GM10248 (cell line): ENCODE results near the gene HFE.

ENCODE experiments used
- CTCF ChIA-PET: fragments of 300-600 bp; sonication (Branson Sonifier 250); formaldehyde crosslinking; extraction: SDS; loops from one replicate; lab custom pipeline; 2021; ENCODE audit warnings: antibody characterized with exemption; lab: Yijun Ruan, JAX
- POLR2A ChIA-PET: fragments of 350-650 bp; sonication (Branson Sonifier 250); formaldehyde crosslinking; extraction: SDS; loops from one replicate; lab custom pipeline; 2020; ENCODE audit warnings: antibody characterized with exemption; lab: Yijun Ruan, JAX
- DNase-seq: peaks from one replicate; pipeline ENCODE4 v3.0.0; 2012; ENCODE audit errors: extremely low spot score
- CTCF ChIP-seq: IDR thresholded peaks from 2 replicates; pipeline ENCODE4 v1.5.1; 2012; ENCODE audit warnings: mild to moderate bottlenecking, low read depth; ENCODE audit errors: extremely low read depth, missing control alignments, control extremely low read depth

HFE gene

GRCh38 chr6:26130581-26131249 is 43.5 kb downstream of the HFE start:
- DNase-seq, result no peak
- ChIA-PET POLR2A (interaction anchor here (0.6 to 2.9 kb wide), 2 partner anchors 26 to 86 kb away, joined by 3 to 11 read pairs; a partner anchor contains a TSS), CTCF (interaction anchor here (0.6 to 1.1 kb wide), 5 partner anchors 11 to 115 kb away, joined by 3 to 4 read pairs (median 3); no protein-coding TSS in a partner anchor)
- no peak for TF ChIP-seq CTCF

- ChIA-PET CTCF (interaction anchor here (0.9 to 1.1 kb wide), 3 partner anchors 10 to 67 kb away, joined by 3 to 4 read pairs (median 3); no protein-coding TSS in a partner anchor), POLR2A (interaction anchor here (2.9 kb wide), 1 partner anchor 25 kb away, joined by 11 read pairs; a partner anchor contains a TSS)
- no peak for DNase-seq
- no peak for TF ChIP-seq CTCF
Observed at GRCh38 chr6:26131618-26132017, 44.4 kb downstream of the HFE start.

GRCh38 chr6:26133730-26134129 is 46.5 kb downstream of the HFE start:
- CTCF ChIA-PET, result interaction anchor here (1.0 to 1.3 kb wide), 4 partner anchors 9 to 37 kb away, joined by 3 to 8 read pairs (median 3); a partner anchor contains a TSS
- no peak for DNase-seq
- POLR2A ChIA-PET, result interaction anchor here (2.0 kb wide), 1 partner anchor 10 kb away, joined by 7 read pairs; a partner anchor contains a TSS
- no peak for TF ChIP-seq CTCF

- ChIA-PET POLR2A (interaction anchor here (0.6 to 2.3 kb wide), 5 partner anchors 12 to 997 kb away, joined by 3 to 9 read pairs (median 4); a partner anchor contains a TSS), CTCF (interaction anchor here (1.9 kb wide), 1 partner anchor 12 kb away, joined by 6 read pairs; a partner anchor contains a TSS)
- DNase-seq, result no peak
- no peak for TF ChIP-seq CTCF
Observed at GRCh38 chr6:26136321-26136720, 49.1 kb downstream of the HFE start.

- POLR2A ChIA-PET, result interaction anchor here (0.9 kb wide), 1 partner anchor 17 kb away, joined by 4 read pairs; a partner anchor contains a TSS
- TF ChIP-seq CTCF, result no peak
- CTCF ChIA-PET, result no interaction called here
- DNase-seq, result no peak
Observed at GRCh38 chr6:26140254-26140966, 53.2 kb downstream of the HFE start.

- POLR2A ChIA-PET, result interaction anchor here (1.8 to 2.1 kb wide), 2 partner anchors 16 to 17 kb away, joined by 5 to 15 read pairs; a partner anchor contains a TSS
- no peak for DNase-seq
- TF ChIP-seq CTCF, result no peak
- CTCF ChIA-PET, result no interaction called here
Observed at GRCh38 chr6:26140967-26141294, 53.7 kb downstream of the HFE start.
